ENCODE measurements around the gene STC2.

DNA sequence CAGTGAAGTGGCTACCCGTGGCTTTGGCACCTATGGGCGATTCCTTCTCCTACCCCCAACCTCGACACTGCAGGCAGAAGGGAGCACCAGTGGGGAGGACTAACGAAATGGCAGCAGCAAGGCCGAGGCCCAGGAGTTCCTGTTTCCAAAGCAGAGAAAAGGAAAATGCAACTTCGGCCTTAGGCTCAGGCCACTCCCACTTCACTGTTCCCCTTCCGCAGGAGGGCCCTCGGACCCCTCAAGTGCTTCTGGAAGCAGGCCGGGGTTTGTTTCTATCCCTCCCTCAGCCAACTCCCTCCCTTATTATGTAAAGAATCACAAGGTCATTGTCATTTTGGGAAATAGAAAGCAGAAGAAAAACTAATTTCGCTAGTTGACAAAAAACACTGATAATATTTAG lies 56.8 kb downstream of the STC2 start:
- TF ChIP-seq, protein P1, sequence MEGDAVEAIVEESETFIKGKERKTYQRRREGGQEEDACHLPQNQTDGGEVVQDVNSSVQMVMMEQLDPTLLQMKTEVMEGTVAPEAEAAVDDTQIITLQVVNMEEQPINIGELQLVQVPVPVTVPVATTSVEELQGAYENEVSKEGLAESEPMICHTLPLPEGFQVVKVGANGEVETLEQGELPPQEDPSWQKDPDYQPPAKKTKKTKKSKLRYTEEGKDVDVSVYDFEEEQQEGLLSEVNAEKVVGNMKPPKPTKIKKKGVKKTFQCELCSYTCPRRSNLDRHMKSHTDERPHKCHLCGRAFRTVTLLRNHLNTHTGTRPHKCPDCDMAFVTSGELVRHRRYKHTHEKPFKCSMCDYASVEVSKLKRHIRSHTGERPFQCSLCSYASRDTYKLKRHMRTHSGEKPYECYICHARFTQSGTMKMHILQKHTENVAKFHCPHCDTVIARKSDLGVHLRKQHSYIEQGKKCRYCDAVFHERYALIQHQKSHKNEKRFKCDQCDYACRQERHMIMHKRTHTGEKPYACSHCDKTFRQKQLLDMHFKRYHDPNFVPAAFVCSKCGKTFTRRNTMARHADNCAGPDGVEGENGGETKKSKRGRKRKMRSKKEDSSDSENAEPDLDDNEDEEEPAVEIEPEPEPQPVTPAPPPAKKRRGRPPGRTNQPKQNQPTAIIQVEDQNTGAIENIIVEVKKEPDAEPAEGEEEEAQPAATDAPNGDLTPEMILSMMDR (IDR thresholded peaks at IDR 0.05): no peak
- TF ChIP-seq POLR2A (IDR thresholded peaks at IDR 0.05) (no peak), POLR2AphosphoS5 (IDR thresholded peaks at IDR 0.05) (no peak)
